ENCODE results near the gene PRKCSH.

Gene PRKCSH

GRCh38 chr19:11481534-11482383 lies 46.3 kb downstream of the PRKCSH start (continued):
- peak; percentile 97 for TF ChIP-seq REST (tag by site-specific recombination; IDR thresholded peaks at IDR 0.05)
- no peak for TF ChIP-seq ZNF555 (tag by site-specific recombination; conservative IDR thresholded peaks at IDR 0.05)
- no peak for TF ChIP-seq ZBTB21 (tag by site-specific recombination; IDR thresholded peaks at IDR 0.05)
- TF ChIP-seq SP7 (tag by site-specific recombination; IDR thresholded peaks at IDR 0.05): no peak
- TF ChIP-seq ZNF350 (tag by site-specific recombination; IDR thresholded peaks at IDR 0.05): no peak
- TF ChIP-seq ZNF514 (tag by site-specific recombination; IDR thresholded peaks at IDR 0.05): no peak
- TF ChIP-seq ELK4 (IDR thresholded peaks at IDR 0.05; ENCODE audit: borderline replicate concordance, low read depth, low read length): no peak
- no peak for TF ChIP-seq ZNF23 (tag by site-specific recombination; IDR thresholded peaks at IDR 0.05; ENCODE audit: borderline replicate concordance)
- TF ChIP-seq ZNF621 (tag by site-specific recombination; IDR thresholded peaks at IDR 0.05): no peak
- TF ChIP-seq ZNF140 (tag by site-specific recombination; IDR thresholded peaks at IDR 0.05): no peak
- TF ChIP-seq ZFHX2 (tag by site-specific recombination; conservative IDR thresholded peaks at IDR 0.05): peak; percentile 28; the same call in 1 of the 2 replicates
- no peak for TF ChIP-seq ZNF280C (tag by site-specific recombination; IDR thresholded peaks at IDR 0.05)
- no peak; the same call in 1 of the 2 replicates for TF ChIP-seq ZNF561 (tag by site-specific recombination; IDR thresholded peaks at IDR 0.05; ENCODE audit: borderline replicate concordance)
- peak; percentile 74 for TF ChIP-seq ZNF596 (tag by site-specific recombination; IDR thresholded peaks at IDR 0.05)
- no peak for TF ChIP-seq OSR2 (tag by site-specific recombination; IDR thresholded peaks at IDR 0.05)
- TF ChIP-seq SETDB1 (IDR thresholded peaks at IDR 0.05; ENCODE audit: insufficient read length, low read length): no peak
- TF ChIP-seq ZNF211 (tag by site-specific recombination; IDR thresholded peaks at IDR 0.05; ENCODE audit: low read depth): no peak
- no peak for TF ChIP-seq PRDM4 (tag by site-specific recombination; IDR thresholded peaks at IDR 0.05)
- no peak for TF ChIP-seq SCRT1 (tag by site-specific recombination; IDR thresholded peaks at IDR 0.05; ENCODE audit: borderline replicate concordance)
- no peak for TF ChIP-seq ZNF645 (tag by site-specific recombination; IDR thresholded peaks at IDR 0.05)
- TF ChIP-seq ZBTB11 (tag by site-specific recombination; conservative IDR thresholded peaks at IDR 0.05; ENCODE audit: low read depth): no peak
- no peak for TF ChIP-seq AEBP2 (tag by site-specific recombination; IDR thresholded peaks at IDR 0.05; ENCODE audit: borderline replicate concordance)
